GM15510 (cell line): ENCODE data around the gene ARHGAP24.

ENCODE experiments used
- POLR2A ChIP-seq: IDR thresholded peaks from 3 replicates; pipeline ENCODE4 v1.6.1; 2011; ENCODE audit warnings: borderline replicate concordance; ENCODE audit not compliant: insufficient read length; ENCODE audit errors: extremely low read depth

Gene ARHGAP24

DNA sequence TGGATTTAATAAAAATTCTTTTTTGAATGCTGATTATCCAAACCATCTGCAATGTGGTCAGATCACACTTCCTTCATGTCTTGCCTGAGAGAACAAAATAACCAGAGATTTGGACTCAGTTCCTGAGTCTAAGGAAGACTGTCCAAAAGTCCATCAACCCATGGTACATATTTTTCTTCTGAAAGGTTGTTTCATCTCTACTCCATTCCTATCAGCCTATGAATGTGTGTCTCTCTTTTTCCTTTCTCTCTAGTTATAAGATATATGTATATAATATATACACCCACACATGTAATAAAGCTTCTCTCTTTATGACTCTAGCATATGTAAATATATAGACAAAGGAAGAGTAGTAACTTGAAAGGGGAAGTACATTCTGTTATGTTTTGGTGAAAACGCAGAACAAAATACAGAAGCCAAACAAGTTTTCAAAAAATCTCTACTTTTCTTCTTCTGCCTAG is 226.9 kb downstream of the ARHGAP24 start:
- TF ChIP-seq POLR2A: no peak

DNA sequence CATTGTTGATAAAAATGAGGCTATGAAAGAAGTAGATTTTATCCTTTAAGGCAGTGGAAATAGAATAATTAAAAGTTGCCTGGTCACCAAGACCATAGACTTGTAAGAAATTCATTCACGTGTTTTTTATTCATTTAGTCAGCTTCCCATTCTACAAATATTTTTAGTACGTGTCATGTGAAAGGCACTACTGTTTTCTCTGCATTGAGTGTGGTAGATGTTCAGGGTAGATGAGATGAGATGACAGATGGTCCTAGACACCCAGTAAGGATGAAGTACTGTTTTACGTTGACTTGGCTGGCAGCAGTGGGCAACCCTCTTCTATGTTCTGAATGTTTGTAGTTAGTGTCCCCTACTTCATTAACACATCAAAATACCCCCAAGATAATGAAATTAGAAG is 228.1 kb downstream of the ARHGAP24 start:
- no peak for TF ChIP-seq POLR2A

DNA sequence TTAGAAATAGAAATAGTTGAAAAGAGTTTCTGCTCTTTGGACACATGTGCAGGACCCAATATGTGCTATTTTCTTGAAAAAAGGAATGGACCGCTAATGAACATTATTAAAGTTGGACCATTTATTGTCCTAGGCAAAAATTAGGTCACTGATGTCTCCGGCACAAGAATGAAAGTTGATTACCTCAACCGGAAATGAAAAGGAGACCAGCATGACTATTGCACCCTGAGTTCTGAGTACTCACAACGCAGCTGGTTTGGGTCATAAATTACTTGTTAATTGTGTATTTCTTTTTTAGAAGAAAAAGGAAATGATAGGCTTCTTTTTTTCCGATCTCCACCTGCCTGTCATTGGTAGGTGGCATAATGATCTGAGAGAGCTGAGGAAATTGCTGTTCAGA is 232.7 kb downstream of the ARHGAP24 start:
- TF ChIP-seq POLR2A: no peak

DNA sequence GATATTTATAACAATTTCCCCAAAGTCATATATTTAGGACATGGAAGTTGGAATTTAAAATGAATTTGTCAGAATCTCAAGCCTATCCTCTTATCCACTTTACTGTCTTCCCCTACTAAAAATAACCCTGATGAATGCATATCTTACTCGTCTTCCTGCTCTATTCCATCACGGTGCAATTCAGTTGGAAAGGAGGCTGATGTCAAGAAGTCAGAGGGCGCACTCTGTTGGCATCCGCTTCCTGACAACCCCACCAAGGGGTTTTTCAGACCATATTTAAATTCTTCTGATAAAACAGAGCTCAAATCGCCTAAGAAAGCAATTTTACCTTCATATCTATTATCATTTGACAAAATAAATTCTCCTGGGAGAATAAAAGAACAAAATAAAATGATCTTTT is 233.5 kb downstream of the ARHGAP24 start:
- no peak for TF ChIP-seq POLR2A

DNA sequence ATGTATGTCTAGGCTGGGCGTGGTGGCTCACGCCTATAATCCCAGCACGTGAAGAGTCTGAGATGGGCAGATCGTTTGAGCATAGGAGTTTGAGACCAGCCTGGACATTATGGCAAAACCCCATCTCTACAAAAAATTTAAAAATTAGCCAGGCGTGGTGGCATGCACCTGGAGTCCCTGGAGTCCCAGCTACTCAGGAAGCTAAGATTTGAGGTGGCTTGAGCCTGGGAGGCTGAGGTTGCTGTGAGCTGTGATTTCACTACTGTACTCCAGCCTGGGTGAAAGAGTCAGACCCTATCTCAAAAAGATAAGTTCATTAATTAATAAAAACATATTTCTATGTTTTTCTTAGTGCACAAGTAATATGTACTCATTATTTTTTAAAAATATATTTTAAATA is 238.1 kb downstream of the ARHGAP24 start:
- TF ChIP-seq POLR2A: no peak

DNA sequence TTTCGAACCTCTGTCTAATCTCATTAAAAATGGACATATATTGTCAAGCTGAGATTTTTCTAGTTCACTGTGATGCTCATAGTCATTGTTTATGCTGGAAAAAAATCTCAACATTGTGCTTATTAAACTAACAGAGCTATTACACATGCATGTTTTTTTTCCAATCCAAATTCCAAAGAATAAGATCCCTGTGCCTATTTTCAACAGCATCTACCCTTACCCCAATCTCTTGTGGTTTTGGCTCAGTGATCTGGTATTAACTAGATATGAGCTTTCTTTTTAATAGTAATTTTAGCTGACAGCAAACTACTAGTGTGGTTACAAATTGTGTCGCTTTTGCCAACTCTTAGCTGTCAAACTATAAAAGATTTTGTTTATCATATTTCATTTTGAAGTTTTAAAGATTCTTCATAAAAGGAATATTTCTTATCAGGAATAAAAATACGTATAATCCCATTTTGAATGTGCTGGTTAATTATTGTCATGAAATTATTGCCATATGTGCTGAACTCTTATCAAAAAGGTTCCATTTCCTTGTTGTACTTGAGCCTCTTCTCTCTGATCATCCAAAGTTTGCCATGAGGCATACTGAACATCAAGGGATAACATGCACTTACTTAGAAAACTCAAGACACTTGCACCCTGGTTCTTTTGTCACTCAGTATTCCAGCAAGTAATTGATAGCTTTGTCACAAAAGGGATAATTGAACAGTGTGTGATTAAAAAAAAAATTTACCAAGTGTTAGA is 241.2 kb downstream of the ARHGAP24 start:
- TF ChIP-seq POLR2A: no peak

DNA sequence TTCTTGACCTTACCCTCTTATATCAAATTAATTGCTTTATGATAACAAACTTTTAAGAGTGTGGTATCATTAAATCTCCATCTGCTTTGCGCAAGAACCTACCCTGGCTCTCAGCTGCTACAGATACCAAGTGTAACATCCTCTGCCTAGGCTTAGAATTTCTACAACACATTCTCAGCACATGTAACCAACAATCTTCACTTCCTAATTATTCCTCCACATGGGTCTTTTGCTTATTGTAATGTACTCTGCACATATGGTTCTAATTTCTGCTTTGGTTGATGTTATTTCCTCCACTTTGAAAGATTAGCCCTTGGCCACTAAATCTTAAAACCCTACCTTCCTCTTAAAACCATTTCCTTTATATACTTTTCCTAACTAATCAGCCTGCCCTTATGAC is 242.4 kb downstream of the ARHGAP24 start:
- no peak for TF ChIP-seq POLR2A

DNA sequence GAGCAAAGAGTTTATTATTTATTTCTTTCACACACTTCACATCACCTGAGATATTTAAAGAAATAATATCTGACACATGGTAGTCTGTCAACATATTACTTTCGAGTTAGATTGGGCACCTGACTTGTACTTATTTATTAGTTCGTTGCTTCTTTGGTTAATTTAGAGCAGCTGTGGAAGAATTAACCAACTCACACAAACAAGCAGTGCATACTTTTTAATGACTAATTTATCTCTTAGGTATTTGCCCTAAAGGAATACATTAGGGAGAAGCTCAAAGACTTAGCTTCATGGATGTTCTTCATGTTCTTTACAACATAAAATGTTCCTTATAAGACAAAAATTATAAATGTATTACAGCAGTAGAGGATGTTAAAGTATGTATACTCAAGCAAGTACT is 242.9 kb downstream of the ARHGAP24 start:
- TF ChIP-seq POLR2A: no peak

DNA sequence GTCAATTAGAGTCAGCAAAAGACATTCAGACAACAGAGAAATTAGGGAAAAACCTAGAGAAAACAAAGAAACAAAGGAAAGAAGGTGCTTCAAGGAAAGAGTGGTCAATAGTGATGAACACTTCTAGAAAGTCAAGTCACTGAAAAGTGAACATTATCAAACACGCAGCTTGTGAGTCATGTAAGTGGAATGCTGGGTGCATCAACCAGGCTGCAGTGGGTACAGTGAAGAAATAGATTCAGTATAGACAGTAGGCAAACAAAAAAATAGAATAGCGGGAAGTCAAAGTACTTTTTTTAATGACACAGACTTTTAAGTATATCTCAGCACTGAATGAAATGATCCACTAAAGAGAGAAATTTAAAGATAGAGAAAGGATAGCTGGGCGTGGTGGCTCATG is 245.8 kb downstream of the ARHGAP24 start:
- TF ChIP-seq POLR2A: no peak

DNA sequence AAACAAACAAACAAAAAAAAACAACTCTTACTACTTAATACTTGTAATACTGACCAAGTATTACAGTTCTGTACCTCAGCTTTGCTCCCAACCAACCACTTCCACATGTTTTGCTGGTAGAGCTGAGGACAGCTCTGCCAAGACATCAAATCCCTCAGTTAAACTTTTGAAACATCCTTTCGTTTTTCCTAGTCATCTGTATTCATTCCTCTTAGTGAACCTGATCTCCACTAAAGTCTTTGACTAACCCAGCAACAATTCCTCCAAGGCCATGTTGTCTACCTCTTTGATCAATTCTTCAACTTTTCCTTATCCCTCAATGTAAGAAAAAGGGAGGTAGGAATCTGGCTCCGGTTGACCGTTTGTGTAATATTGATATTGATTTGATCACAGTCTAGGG is 247.5 kb downstream of the ARHGAP24 start:
- TF ChIP-seq POLR2A: no peak

DNA sequence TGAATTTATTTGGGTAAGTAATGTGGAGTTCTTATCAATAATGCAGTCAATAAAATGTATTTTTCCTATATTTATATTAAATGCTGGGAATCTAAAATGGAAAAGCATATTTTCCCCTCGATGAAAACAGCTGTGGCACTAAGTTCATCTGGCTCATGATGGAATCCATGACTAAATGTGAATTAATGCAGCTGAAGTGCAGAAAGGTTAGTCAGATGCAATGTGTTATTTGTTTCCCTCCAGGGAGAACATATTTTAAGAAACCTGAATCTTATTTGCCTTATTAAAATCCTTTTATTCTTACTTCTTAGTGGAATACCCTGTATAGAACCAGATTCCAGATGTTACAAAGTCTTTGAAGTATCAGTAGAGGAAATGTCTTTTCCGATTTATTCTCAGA is 247.9 kb downstream of the ARHGAP24 start:
- TF ChIP-seq POLR2A: no peak

DNA sequence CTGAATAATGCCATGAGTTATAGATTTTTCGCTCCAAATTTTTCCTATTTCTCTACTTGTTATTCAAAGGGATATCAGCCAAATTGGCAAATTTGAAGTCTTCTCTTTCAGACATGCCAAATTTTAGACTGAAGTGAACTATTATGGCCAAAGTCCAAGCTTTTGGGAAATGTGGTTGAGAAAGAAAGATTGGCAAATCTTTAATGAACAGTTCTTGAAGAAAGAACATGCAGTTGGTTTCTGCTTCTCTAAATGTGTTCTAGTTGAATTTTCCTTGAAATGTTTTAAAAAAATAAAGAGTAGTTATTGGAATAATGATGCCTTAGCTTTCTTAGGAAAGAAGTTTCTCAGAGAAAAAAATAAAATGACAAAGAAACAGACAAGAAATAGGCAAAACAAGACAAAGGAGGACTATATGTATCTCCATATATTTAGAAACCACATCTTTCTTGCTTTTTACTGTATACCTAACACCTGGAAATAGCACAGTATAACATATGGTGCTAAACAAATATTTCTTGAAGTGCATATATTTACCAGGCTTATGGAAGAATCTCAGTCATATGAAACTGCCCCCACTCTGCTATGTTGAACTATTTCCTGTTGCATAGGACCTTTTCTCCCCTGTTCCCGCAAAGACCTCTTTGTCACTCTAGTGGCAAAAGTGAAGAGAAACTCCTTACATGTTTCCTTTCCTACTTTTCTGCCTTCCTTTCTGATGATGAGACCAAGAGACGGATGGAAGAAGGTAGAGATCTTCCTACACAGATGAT is 250.0 kb downstream of the ARHGAP24 start:
- no peak for TF ChIP-seq POLR2A

DNA sequence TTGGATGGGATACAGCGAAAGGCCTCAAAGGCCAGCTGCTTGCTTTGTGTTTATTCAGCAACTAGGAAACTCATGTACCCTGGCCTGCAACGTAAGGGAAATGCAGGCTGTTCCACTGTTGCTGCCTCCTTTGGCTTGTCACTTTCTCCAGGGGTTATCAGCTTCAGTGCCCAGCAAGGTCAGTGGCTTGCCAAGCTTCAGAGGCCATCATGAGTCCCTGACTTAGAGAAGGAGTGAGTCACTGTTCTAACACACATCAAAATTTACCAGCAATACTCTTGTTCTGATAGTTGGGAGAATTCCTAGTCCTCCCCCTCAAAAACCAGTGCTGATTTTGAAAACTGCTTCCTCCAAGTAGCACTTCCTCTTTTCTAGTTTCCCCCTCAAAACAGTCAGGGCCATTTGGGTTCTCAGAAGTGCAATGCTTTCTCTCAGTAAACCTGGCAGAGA is 250.8 kb downstream of the ARHGAP24 start:
- TF ChIP-seq POLR2A: no peak

DNA sequence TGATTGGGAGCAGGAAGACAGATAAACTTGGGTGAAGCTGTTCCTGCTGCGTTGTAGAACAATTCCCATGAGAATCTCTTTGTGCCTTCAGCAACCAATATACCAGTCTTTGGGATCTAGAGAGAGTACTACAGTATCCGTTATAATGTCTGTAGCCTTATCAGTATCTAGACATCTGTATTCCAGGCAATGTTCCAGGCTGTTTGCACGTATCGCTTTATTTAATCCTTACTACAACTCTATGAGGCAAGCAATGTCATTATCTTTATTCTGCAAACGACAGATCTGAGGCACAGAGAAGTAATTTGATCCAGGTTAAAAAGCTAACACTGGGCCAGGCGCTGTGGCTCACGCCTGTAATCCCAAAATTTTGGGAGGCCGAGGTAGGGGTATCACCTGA is 251.6 kb downstream of the ARHGAP24 start:
- TF ChIP-seq POLR2A: no peak

DNA sequence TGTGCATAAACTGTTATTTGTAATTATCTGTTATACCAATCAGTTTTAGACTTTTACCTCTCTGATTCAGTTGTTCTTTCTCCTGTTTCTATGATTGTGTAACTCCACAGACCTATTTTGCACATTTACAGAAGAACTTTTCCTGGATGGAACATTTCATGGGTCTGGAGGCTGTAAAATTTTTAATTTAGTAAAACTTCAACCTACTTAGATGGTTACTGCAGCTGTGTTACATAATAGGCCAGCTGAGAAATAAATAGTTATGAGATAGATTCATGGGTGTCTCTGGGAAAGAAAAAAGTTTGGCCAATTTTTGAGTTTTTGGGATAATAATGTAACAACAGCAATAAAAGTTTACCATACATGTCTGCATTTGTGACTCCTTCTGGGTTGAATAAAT is 253.5 kb downstream of the ARHGAP24 start:
- no peak for TF ChIP-seq POLR2A

DNA sequence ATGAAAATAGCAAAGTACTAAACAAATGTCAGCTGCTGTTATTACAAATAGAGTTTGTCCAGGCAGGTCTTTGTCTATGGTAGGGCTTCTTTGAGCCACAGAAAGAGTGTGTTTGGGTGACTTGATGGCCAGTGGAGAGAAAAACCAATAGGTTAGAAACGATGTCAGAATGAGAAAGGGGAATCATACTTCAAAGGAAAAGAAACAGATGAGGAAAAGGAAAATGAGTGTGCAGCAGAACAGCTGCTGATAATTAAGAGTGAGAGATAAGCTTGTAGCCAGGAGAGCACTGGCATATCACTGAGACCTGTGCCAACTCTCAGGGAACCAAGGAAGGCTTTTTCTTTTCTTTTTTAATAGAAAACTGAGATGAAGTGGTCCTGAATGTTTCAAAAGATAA is 257.2 kb downstream of the ARHGAP24 start:
- no peak for TF ChIP-seq POLR2A
